HG03108 (cell line): Measurements from ENCODE around the gene KLHL33.
A peak's percentile ranks its signal among the peaks of the same experiment; 100 is the strongest.

Experiments
- ATAC-seq: cut with Tn5 transposase; IDR thresholded peaks from one replicate; pipeline ENCODE4 v1.9.1; 2021; ENCODE audit warnings: moderate library complexity; ENCODE audit not compliant: unreplicated experiment

The KLHL33 gene

GRCh38 chr14:20417250-20418186, 18.4 kb downstream of the KLHL33 start:
- ATAC-seq = no peak

GRCh38 chr14:20416223-20416622, 19.7 kb downstream of the KLHL33 start:
- no peak for ATAC-seq

- ATAC-seq = no peak
These were observed 20.2 kb downstream of the KLHL33 start for GRCh38 chr14:20415782-20416206.

GRCh38 chr14:20413744-20414082, 22.3 kb downstream of the KLHL33 start:
- peak; percentile 34 for ATAC-seq

- ATAC-seq = peak; percentile 60
These were observed 22.9 kb downstream of the KLHL33 start, which contains the start of gene TEP1 for GRCh38 chr14:20412876-20413743. TSS of gene TEP1 (minus strand) at chr14:20413501. CDS start at chr14:20408439, 5,062 bp downstream.

- ATAC-seq = peak; percentile 53
These were observed 23.6 kb downstream of the KLHL33 start for GRCh38 chr14:20412411-20412810.

- no peak for ATAC-seq
These were observed 26.7 kb downstream of the KLHL33 start for GRCh38 chr14:20409226-20409625.

- ATAC-seq = no peak
These were observed 32.4 kb downstream of the KLHL33 start for GRCh38 chr14:20403521-20403920.

- no peak for ATAC-seq
These were observed 34.9 kb downstream of the KLHL33 start for GRCh38 chr14:20400965-20401593.

GRCh38 chr14:20400589-20400964, 35.4 kb downstream of the KLHL33 start:
- no peak for ATAC-seq

- ATAC-seq = no peak
These were observed 38.5 kb downstream of the KLHL33 start for GRCh38 chr14:20397511-20397910.

- no peak for ATAC-seq
These were observed 44.5 kb downstream of the KLHL33 start for GRCh38 chr14:20391505-20391904.

GRCh38 chr14:20388159-20388558, 47.8 kb downstream of the KLHL33 start:
- no peak for ATAC-seq

GRCh38 chr14:20387576-20387975, 48.4 kb downstream of the KLHL33 start:
- ATAC-seq = no peak

- ATAC-seq = no peak
These were observed 49.6 kb downstream of the KLHL33 start for GRCh38 chr14:20386276-20386855.

GRCh38 chr14:20384886-20385285, 51.1 kb downstream of the KLHL33 start:
- ATAC-seq = no peak

GRCh38 chr14:20384321-20384720, 51.6 kb downstream of the KLHL33 start:
- no peak for ATAC-seq

- ATAC-seq = no peak
These were observed 52.3 kb downstream of the KLHL33 start for GRCh38 chr14:20383636-20384035.

- ATAC-seq = no peak
These were observed 52.9 kb downstream of the KLHL33 start for GRCh38 chr14:20383032-20383431.

GRCh38 chr14:20382526-20382925, 53.4 kb downstream of the KLHL33 start:
- no peak for ATAC-seq

- ATAC-seq = no peak
These were observed 54.6 kb downstream of the KLHL33 start for GRCh38 chr14:20381341-20381740.
